Fibroblast of mammary gland (primary cell): ENCODE data around the gene CDADC1.
A peak's percentile ranks its signal among the peaks of the same experiment; 100 is the strongest.

Source experiments
- DNase-seq: peaks from one replicate; pipeline ENCODE4 v3.0.0-alpha.2; 2010; ENCODE audit warnings: low read depth
- H3K4me3 ChIP-seq: 2 replicates; pipeline ENCODE4 v1.5.1; 2011; ENCODE audit warnings: low read depth, mild to moderate bottlenecking, low read length, moderate library complexity; ENCODE audit not compliant: control insufficient read depth
- CTCF ChIP-seq: conservative IDR thresholded peaks from 2 replicates; pipeline ENCODE4 v1.5.1; 2011; ENCODE audit warnings: low read depth, low read length, inconsistent platforms; ENCODE audit not compliant: control insufficient read depth, insufficient read depth

The CDADC1 gene

DNA sequence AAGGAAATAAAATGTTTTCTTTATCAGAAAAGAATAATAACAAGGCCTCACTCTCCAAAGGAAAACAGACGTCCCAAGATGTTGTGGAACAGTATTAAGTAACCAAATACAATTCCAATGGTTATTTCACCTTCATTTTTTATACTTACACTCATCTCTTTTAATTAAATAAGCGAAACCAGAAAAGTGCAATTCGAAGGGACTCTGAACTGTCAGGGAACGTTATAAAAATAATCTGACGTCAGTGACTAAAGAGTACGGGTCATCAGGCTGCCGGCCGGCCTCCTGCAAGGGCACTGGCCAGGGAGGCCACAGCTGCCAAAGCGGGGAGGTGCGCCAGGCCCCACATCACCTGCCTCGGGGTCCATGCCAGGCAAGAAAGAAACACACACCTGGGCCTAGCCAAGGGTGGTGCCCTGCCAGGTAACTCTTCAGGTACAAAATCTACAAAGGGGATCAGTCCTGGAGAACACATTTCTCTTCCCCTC is 61.2 kb downstream of the CDADC1 start:
- no peak overlapping the region for H3K4me3 ChIP-seq
- peak; percentile 75 for DNase-seq
- TF ChIP-seq CTCF: no peak

DNA sequence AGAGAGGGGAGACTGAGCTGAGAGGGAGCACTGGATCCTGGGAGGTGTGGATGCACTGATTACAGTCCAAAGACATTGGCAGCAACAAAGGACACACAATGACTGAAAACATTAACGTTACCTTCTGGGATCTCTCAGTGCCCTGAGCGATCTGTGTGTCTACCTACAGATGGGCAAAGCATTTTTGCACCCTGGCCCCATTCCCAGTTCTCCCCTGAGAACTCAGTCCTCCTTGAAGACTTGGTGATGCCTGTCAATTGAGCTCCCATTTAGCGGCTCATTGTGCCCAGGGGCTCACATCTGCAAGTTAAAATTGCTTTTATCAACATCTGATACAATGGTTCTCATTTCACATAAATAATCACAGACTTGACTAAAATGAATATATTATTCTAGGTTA is 62.5 kb downstream of the CDADC1 start:
- TF ChIP-seq CTCF: no peak
- H3K4me3 ChIP-seq: no peak overlapping the region
- no peak for DNase-seq

DNA sequence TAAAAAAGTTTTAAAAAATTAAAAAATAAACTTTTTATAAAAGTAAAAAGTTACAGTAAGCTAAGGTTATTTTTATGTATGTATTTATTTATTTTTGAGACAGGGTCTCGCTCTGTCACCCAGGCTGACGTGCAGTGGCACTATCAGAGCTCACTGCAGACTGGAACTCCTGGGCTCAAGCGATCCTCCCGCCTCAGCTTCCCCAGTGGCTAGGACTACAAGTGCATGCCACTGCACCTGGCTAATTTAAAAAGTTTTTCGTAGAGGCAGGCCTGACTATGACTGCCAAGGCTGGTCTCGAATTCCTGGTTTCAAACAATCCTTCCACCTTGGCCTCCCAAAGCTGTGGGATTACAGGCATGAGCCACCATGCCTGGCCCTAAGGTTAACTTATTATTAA is 64.1 kb downstream of the CDADC1 start:
- H3K4me3 ChIP-seq: no peak overlapping the region

GRCh38 chr13:49314344-49314882 is 66.7 kb downstream of the CDADC1 start:
- no peak for TF ChIP-seq CTCF
- peak; percentile 78 for DNase-seq
- no peak overlapping the region for H3K4me3 ChIP-seq

More for the DNA sequence above, 64.1 kb downstream of the CDADC1 start:
- DNase-seq: no peak
- no peak for TF ChIP-seq CTCF

DNA sequence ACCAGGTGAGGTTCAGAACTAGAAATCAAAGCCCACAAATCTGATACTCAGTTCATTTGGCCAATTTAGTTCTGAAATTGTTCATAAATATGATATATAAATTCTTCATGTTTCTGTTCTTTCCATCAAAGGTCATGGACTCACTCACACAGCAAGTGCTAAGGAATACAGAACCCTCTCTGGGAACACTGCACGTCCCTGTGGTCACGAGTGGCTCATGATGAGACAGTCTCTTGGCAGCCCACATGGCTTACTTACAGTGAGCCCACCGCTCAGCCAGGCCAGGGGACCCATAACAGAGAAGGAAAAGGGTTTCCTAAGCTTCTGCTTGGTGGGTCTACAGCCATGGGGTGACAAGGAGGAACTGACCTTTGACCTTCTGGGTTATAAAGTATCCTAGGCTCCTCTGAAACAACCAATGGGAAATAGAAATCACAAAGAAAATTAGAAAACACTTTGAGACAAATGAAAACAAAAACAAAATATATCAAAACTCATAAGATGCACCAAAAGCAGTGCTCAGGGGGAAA is 67.4 kb downstream of the CDADC1 start:
- H3K4me3 ChIP-seq: no peak overlapping the region
- DNase-seq: peak; percentile 70
- TF ChIP-seq CTCF: no peak

GRCh38 chr13:49315756-49316482 is 68.2 kb downstream of the CDADC1 start:
- no peak overlapping the region for H3K4me3 ChIP-seq
- TF ChIP-seq CTCF: no peak

More at GRCh38 chr13:49315756-49316482, 68.2 kb downstream of the CDADC1 start:
- DNase-seq: no peak
